CD1c-positive myeloid dendritic cell (primary cell): Measurements from ENCODE around the gene SPATA2.

Experiments used
- DNase-seq: peaks from one replicate; pipeline ENCODE4 v3.0.0-alpha.2; 2016; ENCODE audit errors: extremely low spot score

SPATA2 gene

GRCh38 chr20:49929142-49929494 lies 13.8 kb upstream of the SPATA2 start:
- DNase-seq: no peak

DNA sequence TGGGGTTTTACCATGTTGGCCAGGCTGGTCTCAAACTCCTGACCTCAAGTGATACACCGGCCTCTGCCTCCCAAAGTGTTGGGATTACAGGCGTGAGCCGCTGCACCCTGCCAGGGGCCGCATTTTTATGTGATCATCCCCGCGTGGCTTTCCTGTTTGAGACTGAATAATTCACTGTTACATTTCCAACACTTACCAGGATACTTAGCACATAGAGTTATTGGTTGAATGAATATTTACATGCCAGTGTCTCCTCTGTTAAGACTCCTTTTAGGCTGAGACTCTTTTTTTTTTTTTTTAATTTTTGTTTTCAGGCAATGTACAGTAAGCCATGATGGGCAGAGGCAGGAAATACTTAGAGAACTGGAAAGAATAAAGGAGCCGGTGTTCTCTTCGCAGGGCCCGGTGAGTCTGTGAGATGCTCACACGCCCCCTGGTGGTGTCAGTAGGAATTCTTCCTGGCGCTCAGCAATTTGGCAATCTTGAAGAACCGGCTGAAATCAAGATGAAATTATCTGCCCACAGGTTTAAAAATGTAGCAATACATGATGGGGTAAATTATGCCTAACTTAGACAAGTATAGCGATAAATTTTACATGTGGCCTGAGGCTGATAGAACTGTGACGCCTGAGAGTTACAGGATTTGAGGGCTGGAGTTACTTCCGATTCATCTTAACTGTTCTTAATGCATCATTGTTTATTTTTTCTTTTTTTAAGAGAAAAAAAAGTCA lies 13.2 kb upstream of the SPATA2 start:
- DNase-seq: peak; percentile 89

DNA sequence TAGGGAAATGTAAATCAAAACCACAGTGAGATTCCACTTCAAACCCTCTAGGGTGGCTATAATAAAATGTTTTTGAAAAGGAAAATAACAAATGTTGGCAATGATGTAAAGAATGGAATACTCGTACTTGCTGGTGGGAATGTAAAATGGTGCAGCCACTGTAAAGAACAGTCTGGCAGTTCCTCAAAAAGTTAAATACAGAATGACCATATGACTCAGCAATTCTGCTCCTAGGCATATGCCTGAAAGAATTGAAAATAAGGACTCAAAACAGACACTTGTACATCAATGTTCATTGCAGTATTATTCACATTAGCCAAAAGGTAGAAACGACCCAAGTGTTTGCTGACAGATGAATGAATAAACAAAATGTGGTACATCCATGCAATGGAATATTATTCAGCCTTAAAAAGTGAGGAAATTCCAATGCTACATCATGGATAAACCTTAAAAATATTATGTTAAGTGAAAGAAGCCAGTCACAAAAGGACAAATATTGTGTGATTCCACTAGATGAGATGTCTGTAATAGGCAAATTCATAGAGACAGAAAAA lies 10.6 kb upstream of the SPATA2 start:
- DNase-seq: peak; percentile 40

- no peak for DNase-seq
Measured at GRCh38 chr20:49924247-49924646, 8.9 kb upstream of the SPATA2 start.

DNA sequence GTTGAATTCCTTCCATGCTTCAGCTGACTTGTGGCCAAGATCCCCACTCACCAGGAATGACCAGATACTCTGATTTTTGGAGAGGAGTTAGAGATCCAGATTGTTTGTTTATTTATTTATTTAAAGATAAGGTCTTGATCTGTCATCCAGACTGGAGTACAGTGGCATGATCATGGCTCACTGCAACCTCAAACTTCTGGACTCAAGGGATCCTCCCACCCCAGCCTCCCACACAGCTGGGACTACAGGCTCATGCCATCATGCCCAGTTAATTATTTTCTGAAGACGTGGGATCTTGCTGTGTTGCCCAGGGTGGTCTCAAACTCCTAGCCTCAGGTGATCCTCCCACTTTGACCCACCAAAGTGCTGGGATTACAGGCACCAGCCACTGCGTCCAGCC lies 4.1 kb upstream of the SPATA2 start:
- no peak for DNase-seq

- no peak for DNase-seq
Measured at GRCh38 chr20:49919009-49919408, 3.7 kb upstream of the SPATA2 start.

- no peak for DNase-seq
Measured at GRCh38 chr20:49918446-49918845, 3.1 kb upstream of the SPATA2 start.

DNA sequence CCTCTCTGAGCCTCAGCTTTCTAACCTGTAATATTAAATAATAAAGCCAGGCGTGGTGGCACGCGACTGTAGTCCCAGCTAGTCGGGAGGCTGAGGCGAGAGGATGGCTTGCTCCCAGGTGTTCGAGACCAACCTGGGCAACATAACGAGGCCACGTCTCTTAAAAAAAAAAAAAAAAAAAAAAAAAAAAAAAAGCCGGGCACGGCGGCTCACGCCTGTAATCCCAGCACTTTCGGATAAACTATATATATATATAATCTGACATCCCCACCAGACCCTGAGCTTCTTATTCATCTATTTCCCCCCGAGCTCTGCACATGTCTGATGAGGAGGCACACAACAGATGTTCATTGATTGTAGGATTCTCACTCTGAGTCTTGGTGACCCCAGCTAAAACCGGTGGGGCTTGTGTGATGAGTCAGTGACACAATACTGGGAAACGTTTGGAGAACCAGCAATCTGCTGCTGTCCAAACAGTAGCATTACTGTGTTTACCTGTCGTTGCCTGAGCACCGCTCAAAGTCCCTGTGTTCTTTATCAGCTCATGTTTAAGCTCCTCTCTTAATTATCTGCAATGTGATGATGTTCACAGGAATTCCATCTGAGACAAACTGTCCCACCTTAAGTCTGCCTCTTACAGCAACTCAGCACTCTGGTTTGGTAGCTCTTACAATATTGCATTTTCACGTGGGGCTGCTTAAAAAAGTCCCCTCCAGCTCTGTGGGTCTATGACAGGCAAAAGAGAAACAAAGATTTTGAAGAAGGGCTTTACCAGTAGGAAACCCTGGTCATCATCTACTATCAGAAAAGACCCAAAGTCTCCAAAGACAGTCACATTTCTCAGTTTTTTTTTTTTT lies 1.0 kb upstream of the SPATA2 start:
- no peak for DNase-seq

- DNase-seq: no peak
Measured at GRCh38 chr20:49915118-49915379, 280 bp downstream of the SPATA2 start.

DNA sequence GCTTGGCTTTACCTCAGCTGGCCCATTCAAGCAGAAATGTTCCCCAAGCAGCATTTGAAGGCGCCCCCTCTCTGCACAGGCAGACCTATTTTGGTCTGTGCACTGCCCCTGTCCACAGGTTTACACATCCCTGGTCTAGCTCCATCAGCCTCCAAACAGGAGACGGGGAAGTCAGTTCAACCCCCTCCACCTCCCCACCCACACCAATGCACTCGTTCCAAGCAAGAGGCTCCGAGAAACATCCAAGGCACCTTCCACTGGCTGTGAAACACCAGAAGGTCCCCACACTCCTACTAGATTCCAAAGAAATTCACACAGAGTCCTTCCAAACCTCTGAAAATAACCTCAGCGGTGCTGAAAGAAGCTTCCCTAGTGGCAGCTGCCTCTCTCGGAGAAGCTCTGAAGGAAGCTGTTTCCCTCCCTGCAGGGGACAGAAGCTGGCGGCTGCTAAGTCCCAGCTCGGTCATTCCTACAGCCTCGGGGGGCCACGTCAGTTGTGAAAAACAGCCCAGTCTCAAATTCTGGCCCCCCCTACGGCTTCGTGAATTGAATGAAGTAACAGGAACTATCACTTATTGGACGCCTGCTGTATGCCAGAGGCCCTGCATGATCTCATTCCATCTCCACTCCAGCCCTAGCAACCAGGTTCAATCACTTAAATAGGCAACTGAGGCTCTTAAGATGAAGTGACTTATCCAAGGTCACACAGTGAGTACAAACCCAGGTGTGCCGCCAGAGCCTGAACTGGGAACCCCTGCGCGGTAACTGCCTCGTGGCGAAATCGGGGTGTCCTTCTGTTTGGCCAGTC lies 815 bp downstream of the SPATA2 start:
- DNase-seq: peak; percentile 65

- no peak for DNase-seq
Measured at GRCh38 chr20:49913399-49914047, 1.8 kb downstream of the SPATA2 start.

GRCh38 chr20:49910340-49910706 lies 5.0 kb downstream of the SPATA2 start:
- no peak for DNase-seq

GRCh38 chr20:49909499-49910339 lies 5.6 kb downstream of the SPATA2 start:
- DNase-seq: no peak

GRCh38 chr20:49908258-49908565 lies 7.1 kb downstream of the SPATA2 start:
- no peak for DNase-seq

DNA sequence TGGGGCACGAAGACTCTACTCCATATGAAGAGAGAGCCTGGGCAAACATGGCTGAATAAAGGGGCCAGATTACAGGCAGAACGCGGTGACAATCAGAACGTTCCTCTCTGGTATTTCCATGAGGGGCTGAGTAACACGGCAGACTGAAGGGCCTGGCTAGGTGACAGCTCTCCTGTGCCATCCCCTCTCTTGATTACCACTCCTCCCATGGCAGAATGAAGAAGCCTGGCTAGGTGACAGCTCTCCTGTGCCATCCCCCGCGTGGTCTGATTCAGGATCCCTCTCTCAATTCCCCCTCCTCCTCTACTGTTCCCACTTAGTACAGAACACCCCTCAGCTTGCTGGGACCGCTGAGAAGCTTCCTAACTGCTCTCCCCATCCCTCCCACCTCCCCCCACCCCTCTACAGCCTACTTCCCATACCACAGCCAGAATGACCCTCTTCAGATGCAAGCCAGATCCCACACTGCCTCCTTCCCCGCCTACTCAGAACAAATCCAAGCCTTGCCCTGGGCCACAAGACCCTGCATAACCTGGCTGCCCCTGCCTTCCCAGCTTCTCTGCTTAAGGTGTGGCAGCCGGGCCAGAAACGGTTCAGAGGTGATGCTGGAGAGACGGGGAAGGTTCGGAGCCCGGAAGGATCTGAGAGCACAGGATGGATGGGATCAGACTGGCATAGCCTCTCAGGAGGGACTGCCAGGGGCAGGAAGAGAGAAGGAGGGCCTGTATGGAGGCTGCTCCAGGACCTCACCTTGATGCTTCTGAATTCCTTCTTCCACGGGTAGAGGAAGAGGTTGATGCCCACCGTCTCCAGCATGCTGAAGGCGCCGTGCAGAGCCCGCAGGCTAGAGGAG lies 7.7 kb downstream of the SPATA2 start:
- DNase-seq: no peak

DNA sequence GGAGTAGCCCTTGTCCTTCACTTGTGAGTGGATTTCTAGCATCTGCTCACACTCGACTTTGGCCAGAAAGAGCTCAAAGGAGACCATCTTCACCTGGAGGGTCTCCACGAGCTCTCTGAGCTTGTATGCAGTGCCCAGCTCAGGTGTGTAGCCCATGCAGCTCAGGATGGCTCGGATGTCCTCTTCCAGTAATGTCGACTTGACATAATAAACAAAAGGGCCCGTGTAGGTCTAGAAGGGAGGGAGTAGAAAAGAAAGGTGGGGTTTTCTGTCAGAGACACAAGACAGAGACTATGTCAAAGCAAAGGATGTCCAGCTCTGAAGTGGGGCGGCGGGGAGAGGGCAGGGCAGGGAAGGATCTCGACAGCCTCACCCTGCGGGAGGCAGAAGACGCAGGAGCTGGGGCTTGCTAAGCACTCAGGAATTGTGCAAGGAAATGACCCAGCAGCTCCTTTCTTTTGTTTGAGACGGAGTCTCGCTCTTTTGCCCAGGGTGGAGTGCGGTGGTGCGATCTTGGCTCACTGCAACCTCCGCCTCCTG lies 8.6 kb downstream of the SPATA2 start:
- no peak for DNase-seq

DNA sequence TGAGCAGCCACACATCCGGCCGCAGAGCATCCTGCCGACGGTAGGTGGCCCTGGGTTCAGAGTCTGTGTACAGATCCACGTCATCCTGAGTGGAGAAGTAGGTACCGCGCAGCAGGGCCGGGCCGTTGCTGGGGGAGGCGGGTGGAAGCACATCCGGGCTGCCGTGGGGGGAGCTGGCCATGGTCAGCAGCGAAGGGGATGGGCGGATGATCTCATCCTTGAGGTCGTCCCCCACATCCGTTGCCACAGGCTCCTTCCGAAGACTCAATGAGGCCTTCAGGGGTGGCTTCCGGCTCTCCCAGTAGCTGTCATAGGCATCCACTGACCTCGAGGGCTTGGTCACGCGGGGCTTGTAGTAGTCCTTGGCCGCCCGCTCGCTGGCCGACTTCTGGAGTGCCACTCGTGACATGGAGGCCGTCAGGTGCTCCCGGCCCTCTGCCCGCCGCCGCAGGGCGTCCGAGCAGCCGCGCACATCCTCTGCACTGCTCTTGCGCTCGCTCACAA lies 9.2 kb downstream of the SPATA2 start:
- no peak for DNase-seq

DNA sequence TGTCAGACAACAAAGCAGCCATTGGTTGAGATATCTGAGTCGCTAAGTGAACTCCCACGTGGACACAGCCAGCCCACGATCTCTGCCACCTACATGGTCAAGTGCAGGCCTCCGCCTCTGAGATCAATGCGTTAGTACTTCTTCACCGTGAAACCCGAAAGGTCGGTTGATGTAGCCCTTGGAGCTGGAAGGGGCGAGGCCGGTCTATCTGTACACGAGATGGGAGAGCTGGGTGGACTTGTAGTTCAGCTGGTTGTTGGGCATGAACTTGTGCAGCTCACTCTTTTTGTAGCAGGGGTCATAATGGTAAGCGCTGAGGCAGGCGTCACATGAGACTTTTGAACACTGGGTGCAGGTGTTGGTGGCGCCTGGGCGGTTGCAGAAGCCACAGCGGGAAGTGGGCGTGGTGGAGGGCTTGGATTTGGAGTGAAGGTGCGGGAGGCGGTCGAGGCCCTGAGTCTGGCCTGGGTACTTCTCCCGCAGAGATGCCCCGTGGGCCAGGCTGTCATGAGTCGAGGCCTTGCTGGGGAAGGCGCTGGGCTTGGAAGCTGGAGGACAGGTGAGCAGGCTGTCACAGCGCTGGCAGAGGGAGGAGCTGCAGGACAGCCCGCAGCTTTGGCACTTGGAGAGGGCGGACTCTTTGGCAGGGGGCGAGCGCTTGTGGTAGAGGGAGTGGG lies 9.8 kb downstream of the SPATA2 start:
- no peak for DNase-seq
